Neutrophil (primary cell): Measurements from ENCODE around the gene SIX5.

Source experiments
- H3K27ac ChIP-seq: fragments of 200-600 bp; sonication (generic); 2 replicates; pipeline ENCODE4 v1.5.1; 2016; ENCODE audit warnings: mild to moderate bottlenecking, moderate library complexity
- H3K27me3 ChIP-seq: fragments of 200-600 bp; sonication (generic); 2 replicates; pipeline ENCODE4 v1.6.0; 2016; ENCODE audit warnings: mild to moderate bottlenecking
- H3K36me3 ChIP-seq: fragments of 200-600 bp; sonication (generic); 2 replicates; pipeline ENCODE4 v1.5.1; 2017
- H3K4me1 ChIP-seq, 2 experiments: fragments of 200-600 bp in 1 of 2; sonication (generic) in 1 of 2; 1 replicate in 1 of 2; 2 replicates in 1 of 2; pipeline versions ENCODE4 v1.5.1 to v1.6.1; 2013 to 2016; ENCODE audit warnings: low read depth in 1 of 2, low read length in 1 of 2, mild to moderate bottlenecking in 1 of 2, moderate library complexity in 1 of 2; ENCODE audit not compliant: control insufficient read depth in 1 of 2, insufficient read depth in 1 of 2
- H3K4me3 ChIP-seq, 2 experiments: fragments of 200-600 bp in 1 of 2; sonication (generic) in 1 of 2; 1 replicate in 1 of 2; 2 replicates in 1 of 2; pipeline ENCODE4 v1.5.1; 2013 to 2016; ENCODE audit warnings: low read depth in 1 of 2, low read length in 1 of 2, mild to moderate bottlenecking in 1 of 2, moderate library complexity in 1 of 2
- H3K9me3 ChIP-seq: fragments of 200-600 bp; sonication (generic); 2 replicates; pipeline ENCODE4 v1.5.1; 2016
- CTCF ChIP-seq: fragments of 200-600 bp; sonication (generic); IDR thresholded peaks from 2 replicates; pipeline ENCODE4 v1.5.1; 2016; ENCODE audit warnings: antibody characterized with exemption

Gene SIX5

GRCh38 chr19:45715139-45715538 is 53.9 kb downstream of the SIX5 start:
- Histone ChIP-seq H3K27me3 (no peaks in the 10 kb centered on the region), H3K9me3 (no peaks in the 10 kb centered on the region), H3K4me3 (no peak overlapping the region), H3K36me3 (peaks cover 25% of the 10 kb centered on the region), H3K27ac (no peak overlapping the region), H3K4me1 (peaks cover 22 to 24% of the 10 kb centered on the region in 2 experiments)
- TF ChIP-seq CTCF: no peak
